Colonic mucosa (tissue), 4 donors: ENCODE results near the gene STK24. TPM values are rescaled to one million over a fixed set of nuclear protein-coding genes. Genes with fewer than 3 reads are reported as not detected.

Experiments used
- DNase-seq: peaks from one replicate; pipeline ENCODE4 v3.0.0-alpha.2; 2020
- H3K27ac ChIP-seq: fragments of 200-600 bp; one replicate; pipeline ENCODE4 v1.8.0; 2021
- H3K27me3 ChIP-seq: fragments of 200-600 bp; one replicate; pipeline ENCODE4 v1.8.0; 2021
- H3K36me3 ChIP-seq: fragments of 200-600 bp; one replicate; pipeline ENCODE4 v1.8.0; 2021
- H3K4me1 ChIP-seq: fragments of 200-600 bp; one replicate; pipeline ENCODE4 v1.8.0; 2021; ENCODE audit warnings: mild to moderate bottlenecking
- H3K4me3 ChIP-seq: fragments of 200-600 bp; one replicate; pipeline ENCODE4 v1.8.0; 2021
- H3K9ac ChIP-seq, 2 donors: one replicate each; pipeline ENCODE4 v1.7.0; 2013; ENCODE audit warnings: control low read depth in 2 of 2, low read depth in 2 of 2, low read length in 2 of 2
- H3K9me3 ChIP-seq: fragments of 200-600 bp; one replicate; pipeline ENCODE4 v1.8.0; 2021
- intact Hi-C: fragments of 100-400 bp; cut with DNase I; formaldehyde crosslinking; loops from one replicate; pipeline ENCODE4 v1.14.1; 2022
- total RNA-seq, 2 donors: library from RNA; stranded (reverse); fragmentation: NEBNext Ultra II Directional in 1 of 2; extraction: Animal tissue kit (Norgen Biotek cat#: 25700) in 1 of 2; gene quantifications; one replicate each; pipeline ENCODE4 v1.2.1, GENCODE V29; 2021
- TF ChIP-seq, protein P1 (sequence below): fragments of 200-600 bp; IDR thresholded peaks from one replicate; pipeline ENCODE4 v1.8.0; 2022; ENCODE audit warnings: antibody characterized with exemption, mild to moderate bottlenecking
- donor health status: healthy.
- donor health status: DM: no; HTN: no; CAD: no.
- donor health status: DM: no; HTN: no; CAD: no.

STK24 gene
- total RNA-seq, 2 donors from 2014 or later: 160 to 206 TPM

DNA sequence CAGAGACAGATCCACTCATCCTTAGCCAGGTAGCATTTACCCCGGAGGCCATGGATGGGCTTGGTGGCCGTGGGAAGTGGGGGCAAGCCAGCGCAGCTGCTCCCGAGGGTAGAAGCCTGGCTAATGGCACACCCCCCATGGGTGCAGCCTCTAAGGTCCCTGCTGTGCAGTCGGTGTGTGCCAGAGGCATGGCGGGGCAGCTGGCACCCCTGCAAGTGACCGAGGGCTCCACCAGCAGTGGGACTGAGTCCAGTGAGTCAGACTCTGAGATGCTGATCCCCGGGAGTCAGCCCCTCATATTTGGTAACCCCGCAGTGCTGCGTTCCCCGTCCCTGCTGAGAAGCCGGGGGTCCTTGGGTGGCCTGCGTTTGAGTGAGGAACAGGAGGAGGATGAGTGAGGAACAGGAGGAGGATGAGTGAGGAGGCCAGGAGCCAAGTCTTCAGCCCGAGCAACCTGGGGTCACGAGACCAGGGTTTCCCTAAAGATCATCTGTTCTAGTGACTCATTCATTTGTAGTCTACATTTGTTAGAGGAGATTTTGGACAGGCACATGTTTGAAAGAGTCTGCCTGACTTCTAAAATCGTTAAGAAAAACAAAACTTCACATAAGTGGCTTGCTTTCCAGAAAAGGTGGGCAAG, 180.7 kb downstream of the STK24 start:
- DNase-seq: no peak

More for the DNA sequence above, 180.7 kb downstream of the STK24 start:
- intact Hi-C loops: no loop called here
- Histone ChIP-seq H3K9me3 (no peaks in the 10 kb centered on the region), H3K27me3 (no peaks in the 10 kb centered on the region), H3K36me3 (no peaks in the 10 kb centered on the region), H3K27ac (no peak overlapping the region), H3K4me3 (no peak overlapping the region), H3K9ac (no peak overlapping the region), H3K4me1 (no peaks in the 10 kb centered on the region)
- TF ChIP-seq, protein P1, sequence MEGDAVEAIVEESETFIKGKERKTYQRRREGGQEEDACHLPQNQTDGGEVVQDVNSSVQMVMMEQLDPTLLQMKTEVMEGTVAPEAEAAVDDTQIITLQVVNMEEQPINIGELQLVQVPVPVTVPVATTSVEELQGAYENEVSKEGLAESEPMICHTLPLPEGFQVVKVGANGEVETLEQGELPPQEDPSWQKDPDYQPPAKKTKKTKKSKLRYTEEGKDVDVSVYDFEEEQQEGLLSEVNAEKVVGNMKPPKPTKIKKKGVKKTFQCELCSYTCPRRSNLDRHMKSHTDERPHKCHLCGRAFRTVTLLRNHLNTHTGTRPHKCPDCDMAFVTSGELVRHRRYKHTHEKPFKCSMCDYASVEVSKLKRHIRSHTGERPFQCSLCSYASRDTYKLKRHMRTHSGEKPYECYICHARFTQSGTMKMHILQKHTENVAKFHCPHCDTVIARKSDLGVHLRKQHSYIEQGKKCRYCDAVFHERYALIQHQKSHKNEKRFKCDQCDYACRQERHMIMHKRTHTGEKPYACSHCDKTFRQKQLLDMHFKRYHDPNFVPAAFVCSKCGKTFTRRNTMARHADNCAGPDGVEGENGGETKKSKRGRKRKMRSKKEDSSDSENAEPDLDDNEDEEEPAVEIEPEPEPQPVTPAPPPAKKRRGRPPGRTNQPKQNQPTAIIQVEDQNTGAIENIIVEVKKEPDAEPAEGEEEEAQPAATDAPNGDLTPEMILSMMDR: no peak

Other genes with a start within 250 kb of the STK24 start
- 10 to 100 TPM in 1 of 2 donors, 1 to 10 TPM in 1; 2.4 to 38.5 TPM for gene SLC15A1, start 175.6 kb upstream of the STK24 start, total RNA-seq